Prostate gland (tissue), 2 donors: ENCODE measurements around the gene LAMA3.

Experiments used
- CTCF ChIP-seq, 4 experiments: fragments of 200-600 bp in 2 of 4; fragments of 450-650 bp in 2 of 4; sonication (generic) in 2 of 4; IDR thresholded peaks; 1 replicate in 3 of 4; 2 replicates in 1 of 4; pipeline ENCODE4 v1.5.1; 2016 to 2019; ENCODE audit warnings: antibody characterized with exemption in 4 of 4, mild to moderate bottlenecking in 2 of 4, moderate library complexity in 2 of 4
- POLR2AphosphoS5 ChIP-seq: sonication (generic); formaldehyde crosslinking; IDR thresholded peaks from one replicate; pipeline ENCODE4 v1.6.1; 2017; ENCODE audit warnings: antibody characterized with exemption

DNA sequence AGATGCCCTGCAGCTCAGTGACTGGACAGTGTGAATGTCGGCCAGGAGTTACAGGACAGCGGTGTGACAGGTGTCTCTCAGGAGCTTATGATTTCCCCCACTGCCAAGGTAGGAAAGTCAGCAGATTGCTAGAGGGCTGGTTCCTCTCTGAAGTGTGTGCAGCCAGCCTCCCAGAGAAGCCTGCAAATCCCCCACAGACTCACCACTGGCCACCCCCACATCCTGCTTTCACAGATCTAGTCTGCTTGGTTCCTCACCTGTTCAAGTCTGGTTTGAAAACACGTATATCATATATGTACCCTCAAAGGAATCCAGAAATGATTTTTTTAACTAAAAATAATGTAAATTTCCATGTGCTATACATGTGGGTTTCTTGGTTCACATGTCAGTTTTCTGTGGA is 121.1 kb downstream of the LAMA3 start:
- TF ChIP-seq CTCF (IDR thresholded peaks at IDR 0.05) (no peak), POLR2AphosphoS5 (no peak)
